ENCODE data around the gene KCNN1. TPM values are rescaled to one million over a fixed set of nuclear protein-coding genes. Genes with fewer than 3 reads are reported as not detected.

KCNN1 gene
- total and polyA plus RNA-seq, 2 of the 13 experiments (the other 11 are each of a cell fraction or from before 2014, with no cell fraction given): 0.04 TPM; not detected in 1

GRCh38 chr19:17932485-17933338 is 34.2 kb upstream of the KCNN1 start, which contains the start of gene CCDC124:
TSS of gene CCDC124 (plus strand) at chr19:17933015. CDS start at chr19:17936421, 3,406 bp downstream.
- FAIRE-seq: peak; percentile 77
- peak; percentile 25; the same call in 1 of the 2 replicates for TF ChIP-seq KLF11 (CRISPR knock-in tag; IDR thresholded peaks at IDR 0.05)
- no peak for TF ChIP-seq ARNT (IDR thresholded peaks at IDR 0.05)
- no peak for TF ChIP-seq NONO (IDR thresholded peaks at IDR 0.05)
- TF ChIP-seq NONO (CRISPR knock-in tag; conservative IDR thresholded peaks at IDR 0.05): peak; percentile 82
- TF ChIP-seq SCMH1 (CRISPR knock-in tag; IDR thresholded peaks at IDR 0.05; ENCODE audit: borderline replicate concordance): no peak
- no peak for TF ChIP-seq NCOR1 (IDR thresholded peaks at IDR 0.05; ENCODE audit: borderline replicate concordance, low read length)
- TF ChIP-seq ZNF276 (CRISPR knock-in tag; IDR thresholded peaks at IDR 0.05; ENCODE audit: low read depth): no peak
- no peak for TF ChIP-seq ZNF367 (CRISPR knock-in tag; IDR thresholded peaks at IDR 0.05; ENCODE audit: borderline replicate concordance)
- no peak; the same call in 1 of the 2 replicates for TF ChIP-seq REPIN1 (CRISPR knock-in tag; IDR thresholded peaks at IDR 0.05; ENCODE audit: borderline replicate concordance, low read depth)
- TF ChIP-seq ZFP36L1 (CRISPR knock-in tag; IDR thresholded peaks at IDR 0.05): no peak
- no peak for TF ChIP-seq ATM (IDR thresholded peaks at IDR 0.05; ENCODE audit: borderline replicate concordance)
- no peak for TF ChIP-seq SMARCC2 (IDR thresholded peaks at IDR 0.05)
- TF ChIP-seq BRCA1 (CRISPR knock-in tag; IDR thresholded peaks at IDR 0.05): no peak
- TF ChIP-seq TCF7 (IDR thresholded peaks at IDR 0.05; ENCODE audit: low read depth): no peak
- no peak for TF ChIP-seq TEF (CRISPR knock-in tag; IDR thresholded peaks at IDR 0.05)
- no peak for TF ChIP-seq ZKSCAN1 (IDR thresholded peaks at IDR 0.05; ENCODE audit: low read length)
- peak; percentile 81; the same call in 1 of the 2 replicates for TF ChIP-seq ZNF558 (CRISPR knock-in tag; IDR thresholded peaks at IDR 0.05; ENCODE audit: borderline replicate concordance)
- TF ChIP-seq ZBTB42 (CRISPR knock-in tag; IDR thresholded peaks at IDR 0.05): no peak
- TF ChIP-seq ZNF547 (CRISPR knock-in tag; IDR thresholded peaks at IDR 0.05): peak; percentile 85
- peak; percentile 75 for TF ChIP-seq SRSF1 (optimal IDR thresholded peaks at IDR 0.05; ENCODE audit: low read depth, low read length)
- no peak for TF ChIP-seq SMAD9 (CRISPR knock-in tag; IDR thresholded peaks at IDR 0.05)
- TF ChIP-seq ZNF546 (CRISPR knock-in tag; conservative IDR thresholded peaks at IDR 0.05): no peak
- peak; percentile 93; the same call in 1 of the 2 replicates for TF ChIP-seq ZNF337 (CRISPR knock-in tag; IDR thresholded peaks at IDR 0.05; ENCODE audit: borderline replicate concordance, low read depth)
- no peak for TF ChIP-seq DNMT1 (CRISPR knock-in tag; IDR thresholded peaks at IDR 0.05)

More at GRCh38 chr19:17932485-17933338, 34.2 kb upstream of the KCNN1 start, which contains the start of gene CCDC124:
- no peaks in the 10 kb centered on the region for H4K20me1 ChIP-seq (ENCODE audit: insufficient read depth, low read length)
- DNase-seq (ENCODE audit: low spot score) (peak; percentile 80), ATAC-seq (peak; percentile 93)
- peaks cover 33% of the 10 kb centered on the region for H3K4me1 ChIP-seq (ENCODE audit: insufficient read depth, low read length)
- peak within 1 kb of the TSS; percentile 86 for H3K9ac ChIP-seq (ENCODE audit: insufficient read depth, low read depth, low read length)
- peak within 1 kb of the TSS; percentile 97 for H2AFZ ChIP-seq (ENCODE audit: low read length)
- no peaks in the 10 kb centered on the region for H3K9me3 ChIP-seq (ENCODE audit: low read length)
- peak within 1 kb of the TSS; percentile 80 for H3K27ac ChIP-seq (ENCODE audit: extremely low read length, insufficient read depth, low read length)
- H3K27me3 ChIP-seq (ENCODE audit: control insufficient read depth in 1 of 2, insufficient read depth in 2 of 2, low read length in 2 of 2): peaks cover 0 to 4% of the 10 kb centered on the region in 2 experiments; a peak in 1 of 5 replicates
- H3K79me2 ChIP-seq (ENCODE audit: insufficient read depth, low read length): peaks cover 6% of the 10 kb centered on the region
- ChIA-PET CTCF (ENCODE audit: low intra/inter-chr PET ratio, low total read pairs) (interaction anchor here (1.2 to 1.9 kb wide), 4 partner anchors 58 to 73 kb away, joined by 3 to 32 read pairs (median 5); partner anchors contain the start of genes RPL18A and SLC5A5), POLR2A (interaction anchor here (1.2 to 2.9 kb wide), 7 partner anchors 16 to 213 kb away, joined by 3 to 43 read pairs (median 4); partner anchors contain the start of genes MAP1S and RPL18A)
- in situ Hi-C loops (cut with HindIII; ENCODE audit: extremely low pct_ligation_motif_present, low pct_unique_long_range_greater_than_20kb): loop anchor here (5.0 to 25.0 kb wide), 2 partner anchors 65 to 130 kb away; no protein-coding TSS in a partner anchor
- no TSS peak for BruUV-seq (replicated peaks)
- 4% methylated on average over 42 of the region's 64 CpGs for WGBS (ENCODE audit: low lambda C conversion rate)
- intact Hi-C loops (cut with micrococcal nuclease; ENCODE audit: unreplicated experiment): loop anchor here (1.0 to 5.0 kb wide), 2 partner anchors 62 to 75 kb away; partner anchors contain the start of gene RPL18A
- H3K36me3 ChIP-seq (replicated peaks in 1 of 2; ENCODE audit: control insufficient read depth in 1 of 2, insufficient read depth in 2 of 2, low read length in 2 of 2): peaks cover 0 to 2% of the 10 kb centered on the region in 2 experiments; a peak in 1 of 5 replicates
- H3K4me3 ChIP-seq (replicated peaks in 1 of 3; ENCODE audit: insufficient read depth in 1 of 3, low read depth in 2 of 3, low read length in 3 of 3): peak within 1 kb of the TSS; percentile 91 to 97 (median 94)
- H3K4me2 ChIP-seq (ENCODE audit: low read depth, low read length): peak within 1 kb of the TSS; percentile 89
